H9 (cell line): Measurements from ENCODE around the gene MCM10. TPM values are rescaled to one million over a fixed set of nuclear protein-coding genes. Genes with fewer than 3 reads are reported as not detected.

ENCODE experiments used
- DNase-seq: peaks from one replicate; pipeline ENCODE4 v3.0.0-alpha.2; 2017
- H2AFZ ChIP-seq: one replicate; pipeline ENCODE4 v1.6.1; 2013; ENCODE audit warnings: mild to moderate bottlenecking, low read length, control low read depth, moderate library complexity
- H2AK5ac ChIP-seq: 2 replicates; pipeline ENCODE4 v1.6.1; 2013; ENCODE audit warnings: low read length, control low read depth, mixed read lengths; ENCODE audit not compliant: insufficient read length
- H2BK120ac ChIP-seq: one replicate; pipeline ENCODE4 v1.6.1; 2013; ENCODE audit warnings: low read depth, mild to moderate bottlenecking, low read length, control low read depth, inconsistent platforms; ENCODE audit not compliant: poor library complexity, severe bottlenecking
- H2BK12ac ChIP-seq: 2 replicates; pipeline ENCODE4 v1.6.1; 2013; ENCODE audit warnings: low read length, control low read depth, mixed read lengths, low read depth; ENCODE audit not compliant: insufficient read length
- H2BK15ac ChIP-seq: 2 replicates; pipeline ENCODE4 v1.6.1; 2013; ENCODE audit warnings: low read depth, low read length, control low read depth
- H2BK20ac ChIP-seq: one replicate; pipeline ENCODE4 v1.6.1; 2013; ENCODE audit warnings: low read depth, mild to moderate bottlenecking, low read length, control low read depth, inconsistent platforms; ENCODE audit not compliant: poor library complexity, severe bottlenecking
- H2BK5ac ChIP-seq: 2 replicates; pipeline ENCODE4 v1.6.1; 2013; ENCODE audit warnings: low read length, control low read depth, mixed read lengths; ENCODE audit not compliant: insufficient read length
- H3K14ac ChIP-seq: 2 replicates; pipeline ENCODE4 v1.6.1; 2013; ENCODE audit warnings: low read length, control low read depth; ENCODE audit not compliant: insufficient read depth
- H3K18ac ChIP-seq: 2 replicates; pipeline ENCODE4 v1.6.1; 2013; ENCODE audit warnings: low read depth, mild to moderate bottlenecking, mixed read lengths, low read length, control low read depth; ENCODE audit not compliant: insufficient read length
- H3K23ac ChIP-seq: 2 replicates; pipeline ENCODE4 v1.6.1; 2013; ENCODE audit warnings: low read length, control low read depth, mixed read lengths, low read depth; ENCODE audit not compliant: insufficient read length
- H3K23me2 ChIP-seq: 2 replicates; pipeline ENCODE4 v1.6.1; 2013; ENCODE audit warnings: low read depth, mild to moderate bottlenecking, mixed read lengths, low read length, control low read depth; ENCODE audit not compliant: insufficient read length, poor library complexity, severe bottlenecking
- H3K27ac ChIP-seq: 2 replicates; pipeline ENCODE4 v1.5.1; 2013; ENCODE audit warnings: low read length, control low read depth, mixed read lengths, low read depth; ENCODE audit not compliant: insufficient read length
- H3K27me3 ChIP-seq: 2 replicates; pipeline ENCODE4 v1.6.1; 2013; ENCODE audit warnings: low read length, control low read depth, inconsistent platforms; ENCODE audit not compliant: insufficient read depth
- H3K4ac ChIP-seq: 2 replicates; pipeline ENCODE4 v1.6.1; 2013; ENCODE audit warnings: low read depth, mild to moderate bottlenecking, control low read depth, inconsistent platforms, low read length, moderate library complexity
- H3K4me1 ChIP-seq: 2 replicates; pipeline ENCODE4 v1.6.1; 2013; ENCODE audit warnings: low read length, control low read depth, inconsistent platforms; ENCODE audit not compliant: insufficient read depth
- H3K4me2 ChIP-seq: 2 replicates; pipeline ENCODE4 v1.6.1; 2013; ENCODE audit warnings: low read length, control low read depth, mixed read lengths; ENCODE audit not compliant: insufficient read length, insufficient read depth
- H3K56ac ChIP-seq: 2 replicates; pipeline ENCODE4 v1.6.1; 2013; ENCODE audit warnings: low read depth, mild to moderate bottlenecking, mixed read lengths, low read length, control low read depth; ENCODE audit not compliant: insufficient read length
- H3K79me1 ChIP-seq: 2 replicates; pipeline ENCODE4 v1.6.1; 2013; ENCODE audit warnings: low read depth, mild to moderate bottlenecking, moderate library complexity, low read length, control low read depth, inconsistent platforms; ENCODE audit not compliant: insufficient read depth, poor library complexity, severe bottlenecking
- H3K79me2 ChIP-seq: 2 replicates; pipeline ENCODE4 v1.6.1; 2013; ENCODE audit warnings: low read length, control low read depth, inconsistent platforms; ENCODE audit not compliant: insufficient read depth
- H3K9ac ChIP-seq: 2 replicates; pipeline ENCODE4 v1.6.1; 2013; ENCODE audit warnings: low read length, control low read depth, mixed read lengths; ENCODE audit not compliant: insufficient read length; ENCODE audit errors: extremely low read depth
- H3K9me3 ChIP-seq: one replicate; pipeline ENCODE4 v1.6.1; 2013; ENCODE audit warnings: low read depth, low read length, inconsistent platforms; ENCODE audit not compliant: control insufficient read depth
- H3T11ph ChIP-seq: one replicate; pipeline ENCODE4 v1.6.1; 2013; ENCODE audit warnings: mild to moderate bottlenecking, low read length, control low read depth, inconsistent platforms
- H4K20me1 ChIP-seq: one replicate; pipeline ENCODE4 v1.6.1; 2013; ENCODE audit not compliant: control insufficient read depth, insufficient read length, insufficient read depth
- H4K5ac ChIP-seq: 2 replicates; pipeline ENCODE4 v1.6.1; 2013; ENCODE audit warnings: low read depth, mild to moderate bottlenecking, mixed read lengths, low read length, control low read depth; ENCODE audit not compliant: insufficient read length
- H4K8ac ChIP-seq: replicated peaks from 2 replicates; pipeline ENCODE4 v1.6.1; 2013; ENCODE audit warnings: low read length, control low read depth, mixed read lengths, low read depth; ENCODE audit not compliant: insufficient read length
- H4K91ac ChIP-seq: 2 replicates; pipeline ENCODE4 v1.6.1; 2013; ENCODE audit warnings: low read depth, mild to moderate bottlenecking, moderate library complexity, mixed read lengths, low read length, control low read depth; ENCODE audit not compliant: insufficient read length
- H3K27ac Mint-ChIP-seq, 3 experiments: 2 replicates in 2 of 3; 3 replicates in 1 of 3; pipeline ENCODE4 v1.8.0; 2020 to 2021; ENCODE audit warnings: mixed read lengths in 3 of 3, mild to moderate bottlenecking in 1 of 3, moderate library complexity in 1 of 3
- H3K27me3 Mint-ChIP-seq: 2 replicates; pipeline ENCODE4 v1.8.0; 2021; ENCODE audit warnings: low read depth, mild to moderate bottlenecking, moderate library complexity, mixed read lengths
- H3K36me3 Mint-ChIP-seq, 3 experiments: 2 replicates in 2 of 3; 3 replicates in 1 of 3; pipeline ENCODE4 v1.8.0; 2020 to 2021; ENCODE audit warnings: low read depth in 3 of 3, mixed read lengths in 3 of 3; ENCODE audit not compliant: insufficient read depth in 1 of 3
- H3K4me1 Mint-ChIP-seq, 2 experiments: 2 replicates each; pipeline ENCODE4 v1.8.0; 2020; ENCODE audit warnings: mixed read lengths in 2 of 2
- H3K4me3 Mint-ChIP-seq, 2 experiments: 2 replicates in 1 of 2; 3 replicates in 1 of 2; pipeline ENCODE4 v1.8.0; 2020 to 2021; ENCODE audit warnings: mild to moderate bottlenecking in 2 of 2, mixed read lengths in 2 of 2, moderate library complexity in 1 of 2
- H3K9me3 Mint-ChIP-seq, 2 experiments: 2 replicates in 1 of 2; 3 replicates in 1 of 2; pipeline ENCODE4 v1.8.0; 2020; ENCODE audit warnings: mild to moderate bottlenecking in 2 of 2, mixed read lengths in 2 of 2, moderate library complexity in 1 of 2
- WGBS: extraction: QIAGEN DNeasy Blood & Tissue Kit; methylation state at CpG from one replicate; pipeline ENCODE4 v1.1.7; 2013; ENCODE audit warnings: missing lambda C conversion rate, low lambda C conversion rate, mixed read lengths; ENCODE audit not compliant: insufficient read length; ENCODE audit errors: extremely low coverage; 5-methylcytosine and 5-hydroxymethylcytosine counted together
- total RNA-seq: library from RNA; stranded (reverse); gene quantifications from 2 replicates; pipeline ENCODE4 v1.2.1, GENCODE V29; 2021
- TF ChIP-seq, protein P1 (sequence below): fragments of 200-600 bp; sonication (generic); conservative IDR thresholded peaks from 3 replicates; pipeline ENCODE4 v1.8.0; 2021; ENCODE audit warnings: antibody characterized with exemption, mild to moderate bottlenecking

Gene MCM10
- total RNA-seq, 1 experiment from 2014 or later, result 67.4 TPM

DNA sequence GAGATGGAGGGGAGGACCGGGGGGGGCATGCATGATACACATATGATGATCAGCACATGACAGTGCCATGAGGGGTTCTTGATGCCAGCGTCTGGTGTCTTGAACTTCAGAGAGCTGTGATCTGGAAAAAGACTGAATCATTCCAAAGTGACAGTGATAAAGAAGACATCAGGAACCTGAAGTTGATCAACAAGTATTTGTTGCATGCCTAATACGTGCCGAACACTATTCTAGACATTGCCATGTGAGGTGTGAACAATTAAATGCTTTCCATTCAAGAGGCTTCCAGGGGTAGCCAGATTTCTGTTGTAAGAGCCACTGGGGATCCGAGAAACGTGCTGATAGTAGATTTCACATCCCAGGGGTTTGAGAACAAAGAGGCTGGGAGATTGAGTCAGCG lies 6.2 kb downstream of the MCM10 start:
- Histone ChIP-seq H2BK120ac (no peak overlapping the region), H2BK15ac (no peak overlapping the region), H2AK5ac (no peak overlapping the region), H3K18ac (no peak overlapping the region), H2BK5ac (no peak overlapping the region), H4K5ac (no peak overlapping the region), H4K20me1 (no peaks in the 10 kb centered on the region), H3K4me2 (no peak overlapping the region), H4K91ac (no peak overlapping the region), H3K79me1 (peaks cover 9% of the 10 kb centered on the region), H2BK20ac (no peak overlapping the region), H3K23ac (no peak overlapping the region), H3K56ac (no peak overlapping the region), H3T11ph (no peak overlapping the region), H4K8ac (no peak overlapping the region), H3K4me1 (no peaks in the 10 kb centered on the region; the same call in 1 of the 2 replicates), H3K4ac (no peak overlapping the region), H2BK12ac (no peak overlapping the region), H2AFZ (no peak overlapping the region), H3K14ac (no peak overlapping the region), H3K27ac (no peak overlapping the region), H3K23me2 (no peaks in the 10 kb centered on the region), H3K9me3 (no peaks in the 10 kb centered on the region), H3K79me2 (peaks cover 16% of the 10 kb centered on the region; the same call in 1 of the 2 replicates), H3K9ac (no peak overlapping the region), H3K27me3 (no peaks in the 10 kb centered on the region)
- H3K4me1 Mint-ChIP-seq, result peaks cover 0 to under 1% of the 10 kb centered on the region in 2 experiments; a peak in 2 of 4 replicates
- no peaks in the 10 kb centered on the region for H3K9me3 Mint-ChIP-seq
- peak overlapping the region; percentile 17 to 66 (median 56); a peak in 5 of 7 replicates for H3K27ac Mint-ChIP-seq
- peaks cover 33 to 66% (median 50%) of the 10 kb centered on the region in 3 experiments; a peak in 6 of 7 replicates for H3K36me3 Mint-ChIP-seq
- H3K4me3 Mint-ChIP-seq, result no peak overlapping the region
- WGBS, result no CpG with 5 or more reads among the region's 7 CpGs
- no peak for DNase-seq
- no peaks in the 10 kb centered on the region for H3K27me3 Mint-ChIP-seq
- TF ChIP-seq, protein P1, sequence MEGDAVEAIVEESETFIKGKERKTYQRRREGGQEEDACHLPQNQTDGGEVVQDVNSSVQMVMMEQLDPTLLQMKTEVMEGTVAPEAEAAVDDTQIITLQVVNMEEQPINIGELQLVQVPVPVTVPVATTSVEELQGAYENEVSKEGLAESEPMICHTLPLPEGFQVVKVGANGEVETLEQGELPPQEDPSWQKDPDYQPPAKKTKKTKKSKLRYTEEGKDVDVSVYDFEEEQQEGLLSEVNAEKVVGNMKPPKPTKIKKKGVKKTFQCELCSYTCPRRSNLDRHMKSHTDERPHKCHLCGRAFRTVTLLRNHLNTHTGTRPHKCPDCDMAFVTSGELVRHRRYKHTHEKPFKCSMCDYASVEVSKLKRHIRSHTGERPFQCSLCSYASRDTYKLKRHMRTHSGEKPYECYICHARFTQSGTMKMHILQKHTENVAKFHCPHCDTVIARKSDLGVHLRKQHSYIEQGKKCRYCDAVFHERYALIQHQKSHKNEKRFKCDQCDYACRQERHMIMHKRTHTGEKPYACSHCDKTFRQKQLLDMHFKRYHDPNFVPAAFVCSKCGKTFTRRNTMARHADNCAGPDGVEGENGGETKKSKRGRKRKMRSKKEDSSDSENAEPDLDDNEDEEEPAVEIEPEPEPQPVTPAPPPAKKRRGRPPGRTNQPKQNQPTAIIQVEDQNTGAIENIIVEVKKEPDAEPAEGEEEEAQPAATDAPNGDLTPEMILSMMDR, result no peak
